Fibroblast of lung (primary cell): ENCODE results near the gene SMIM20.

Experiments
- CTCF ChIP-seq, 2 donors: IDR thresholded peaks in 1 of 2; conservative IDR thresholded peaks in 1 of 2; 1 replicate in 1 of 2; 2 replicates in 1 of 2; pipeline ENCODE4 v1.5.1; 2011 to 2012; ENCODE audit warnings: low read length in 2 of 2, control low read depth in 1 of 2, inconsistent platforms in 1 of 2, low read depth in 1 of 2, mild to moderate bottlenecking in 1 of 2
- EZH2 ChIP-seq: IDR thresholded peaks from 2 replicates; pipeline ENCODE4 v1.5.1; 2012; ENCODE audit warnings: low read length, control low read depth, mild to moderate bottlenecking; ENCODE audit errors: missing control alignments

DNA sequence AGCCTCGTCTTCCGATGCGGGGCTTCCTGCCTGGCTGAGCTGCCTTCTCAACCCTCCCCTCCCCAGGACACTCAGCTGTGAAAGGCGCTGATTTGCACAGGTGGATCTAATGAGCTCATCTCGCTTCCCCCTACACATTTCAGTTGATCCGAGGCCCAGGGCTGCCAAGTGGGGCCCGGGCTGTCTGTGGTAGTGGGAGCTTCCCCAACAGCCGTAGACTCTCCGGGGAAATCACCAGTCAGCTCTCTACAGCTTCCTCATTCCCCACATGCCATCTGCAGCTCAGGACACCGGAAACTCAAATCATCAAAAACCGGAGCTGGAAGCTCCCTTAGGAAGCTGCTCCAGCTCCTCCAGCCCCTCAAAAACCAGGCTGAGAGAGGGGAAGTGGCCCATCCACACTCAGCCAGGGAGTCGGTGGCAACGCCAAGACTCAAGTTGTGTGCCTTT, 56.2 kb downstream of the SMIM20 start:
- TF ChIP-seq CTCF (conservative IDR thresholded peaks at IDR 0.05 in 1 of 2, IDR thresholded peaks at IDR 0.05 in 1 of 2; ENCODE audit: low read depth in 1 of 2, low read length in 2 of 2) (no peak), EZH2 (no peak)
